HepG2 (cell line): ENCODE measurements around the gene RNASE13. TPM values are rescaled to one million over a fixed set of nuclear protein-coding genes. Genes with fewer than 3 reads are reported as not detected.
A peak's percentile ranks its signal among the peaks of the same experiment; 100 is the strongest.

Experiments used
- AKAP8 ChIP-seq: sonication (generic); formaldehyde crosslinking; IDR thresholded peaks from 2 replicates; pipeline ENCODE4 v1.5.1; 2020; ENCODE audit warnings: mild to moderate bottlenecking, missing genetic modification reagents
- ARID4A ChIP-seq: sonication (generic); formaldehyde crosslinking; IDR thresholded peaks from 2 replicates; pipeline ENCODE4 v1.5.0; 2020; ENCODE audit warnings: mild to moderate bottlenecking, missing genetic modification reagents, borderline replicate concordance
- BRCA1 ChIP-seq: sonication (generic); formaldehyde crosslinking; IDR thresholded peaks from 2 replicates; pipeline ENCODE4 v1.4.0; 2020; ENCODE audit warnings: missing genetic modification reagents
- KAT8 ChIP-seq: IDR thresholded peaks from 2 replicates; pipeline ENCODE4 v1.6.1; 2016; ENCODE audit warnings: missing genetic modification reagents, missing compliant biosample characterization
- KDM1A ChIP-seq: IDR thresholded peaks from 2 replicates; pipeline ENCODE4 v1.6.1; 2016; ENCODE audit warnings: missing compliant biosample characterization
- KMT2A ChIP-seq: sonication (generic); formaldehyde crosslinking; IDR thresholded peaks from 2 replicates; pipeline ENCODE4 v1.4.0; 2020; ENCODE audit warnings: missing genetic modification reagents
- MED8 ChIP-seq: sonication (generic); formaldehyde crosslinking; IDR thresholded peaks from 2 replicates; pipeline ENCODE4 v1.8.1; 2023; ENCODE audit warnings: mild to moderate bottlenecking, missing genetic modification reagents; ENCODE audit not compliant: insufficient replicate concordance
- RBFOX2 ChIP-seq: fragments of 200-400 bp; formaldehyde crosslinking; IDR thresholded peaks from 2 replicates; pipeline ENCODE4 v1.6.1; 2017; ENCODE audit warnings: low read depth, mild to moderate bottlenecking, low read length
- SNAPC2 ChIP-seq: sonication (generic); formaldehyde crosslinking; IDR thresholded peaks from 2 replicates; pipeline ENCODE4 v1.8.1; 2022; ENCODE audit warnings: mild to moderate bottlenecking, missing genetic modification reagents
- SOX6 ChIP-seq, 2 experiments: fragments of 450-650 bp in 1 of 2; sonication (generic) in 1 of 2; formaldehyde crosslinking in 1 of 2; IDR thresholded peaks; 2 replicates each; pipeline versions ENCODE4 v1.4.0 to v1.6.1; 2017 to 2020; ENCODE audit warnings: antibody characterized with exemption in 1 of 2, mild to moderate bottlenecking in 1 of 2, missing genetic modification reagents in 1 of 2
- SP1 ChIP-seq, 2 experiments: fragments of 450-650 bp in 1 of 2; sonication (generic) in 1 of 2; formaldehyde crosslinking in 1 of 2; IDR thresholded peaks; 2 replicates each; pipeline versions ENCODE4 v1.4.0 to v1.6.1; 2016 to 2020; ENCODE audit warnings: missing genetic modification reagents in 1 of 2
- ZNF441 ChIP-seq: sonication (generic); formaldehyde crosslinking; IDR thresholded peaks from 2 replicates; pipeline ENCODE4 v1.7.0; 2021; ENCODE audit warnings: missing genetic modification reagents, borderline replicate concordance
- ZSCAN22 ChIP-seq: sonication (generic); formaldehyde crosslinking; IDR thresholded peaks from 2 replicates; pipeline ENCODE4 v1.4.0; 2020; ENCODE audit warnings: mild to moderate bottlenecking, missing genetic modification reagents
- polyA plus RNA-seq, 8 experiments: library from polyadenylated mRNA; depleted of rRNA in 3 of 8; stranded (reverse) in 7 of 8; unstranded in 1 of 8; fragments of >200 nt; fragmentation: Illumina TruSeq in 4 of 8; extraction: Trizol in 4 of 8; gene quantifications; 2 replicates each; pipeline versions ENCODE4 v1.2.1 to v1.2.3, GENCODE V29; 2011 to 2016; ENCODE audit warnings: low read depth in 4 of 8, missing spikeins in 1 of 8, mixed read lengths in 1 of 8; ENCODE audit not compliant: insufficient read depth in 1 of 8
- total RNA-seq, 5 experiments: library from RNA; depleted of rRNA; stranded (reverse); fragments of >200 nt; fragmentation: Illumina TruSeq; extraction: Trizol; gene quantifications; 2 replicates each; pipeline ENCODE4 v1.2.3, GENCODE V29; 2016; ENCODE audit warnings: low read depth in 1 of 5
- TF ChIP-seq, protein P1 (sequence below): sonication (generic); formaldehyde crosslinking; IDR thresholded peaks from 2 replicates; pipeline ENCODE4 v1.5.1; 2020; ENCODE audit warnings: mild to moderate bottlenecking, missing genetic modification reagents, moderate library complexity
- TF ChIP-seq, protein P2 (sequence below): sonication (generic); formaldehyde crosslinking; IDR thresholded peaks from 2 replicates; pipeline ENCODE4 v1.4.0; 2020; ENCODE audit warnings: missing genetic modification reagents

Gene RNASE13
- total and polyA plus RNA-seq, 2 of the 13 experiments (the other 11 are each of a cell fraction or from before 2014, with no cell fraction given) = 1.0 TPM; not detected in 1

- TF ChIP-seq ARID4A (peak; percentile 76; the same call in 1 of the 2 replicates), MED8 (CRISPR knock-in tag) (peak; percentile 73), AKAP8 (CRISPR knock-in tag) (no peak), SOX6 (IDR thresholded peaks at IDR 0.05) (no peak), SOX6 (CRISPR knock-in tag; IDR thresholded peaks at IDR 0.05) (peak; percentile 89), ZSCAN22 (CRISPR knock-in tag) (peak; percentile 38; the same call in 1 of the 2 replicates), KDM1A (CRISPR knock-in tag) (no peak; the same call in 1 of the 2 replicates), ZNF441 (CRISPR knock-in tag) (peak; percentile 91), SNAPC2 (CRISPR knock-in tag) (no peak), KAT8 (peak; percentile 79), KMT2A (0 out of 2 replicates have a peak, but pooled peaks have one; percentile 39), SP1 (IDR thresholded peaks at IDR 0.05) (no peak), SP1 (CRISPR knock-in tag; IDR thresholded peaks at IDR 0.05) (peak; percentile 34; the same call in 1 of the 2 replicates), RBFOX2 (peak; percentile 63), BRCA1 (CRISPR knock-in tag) (peak; percentile 63; the same call in 1 of the 2 replicates)
- TF ChIP-seq, protein P1, sequence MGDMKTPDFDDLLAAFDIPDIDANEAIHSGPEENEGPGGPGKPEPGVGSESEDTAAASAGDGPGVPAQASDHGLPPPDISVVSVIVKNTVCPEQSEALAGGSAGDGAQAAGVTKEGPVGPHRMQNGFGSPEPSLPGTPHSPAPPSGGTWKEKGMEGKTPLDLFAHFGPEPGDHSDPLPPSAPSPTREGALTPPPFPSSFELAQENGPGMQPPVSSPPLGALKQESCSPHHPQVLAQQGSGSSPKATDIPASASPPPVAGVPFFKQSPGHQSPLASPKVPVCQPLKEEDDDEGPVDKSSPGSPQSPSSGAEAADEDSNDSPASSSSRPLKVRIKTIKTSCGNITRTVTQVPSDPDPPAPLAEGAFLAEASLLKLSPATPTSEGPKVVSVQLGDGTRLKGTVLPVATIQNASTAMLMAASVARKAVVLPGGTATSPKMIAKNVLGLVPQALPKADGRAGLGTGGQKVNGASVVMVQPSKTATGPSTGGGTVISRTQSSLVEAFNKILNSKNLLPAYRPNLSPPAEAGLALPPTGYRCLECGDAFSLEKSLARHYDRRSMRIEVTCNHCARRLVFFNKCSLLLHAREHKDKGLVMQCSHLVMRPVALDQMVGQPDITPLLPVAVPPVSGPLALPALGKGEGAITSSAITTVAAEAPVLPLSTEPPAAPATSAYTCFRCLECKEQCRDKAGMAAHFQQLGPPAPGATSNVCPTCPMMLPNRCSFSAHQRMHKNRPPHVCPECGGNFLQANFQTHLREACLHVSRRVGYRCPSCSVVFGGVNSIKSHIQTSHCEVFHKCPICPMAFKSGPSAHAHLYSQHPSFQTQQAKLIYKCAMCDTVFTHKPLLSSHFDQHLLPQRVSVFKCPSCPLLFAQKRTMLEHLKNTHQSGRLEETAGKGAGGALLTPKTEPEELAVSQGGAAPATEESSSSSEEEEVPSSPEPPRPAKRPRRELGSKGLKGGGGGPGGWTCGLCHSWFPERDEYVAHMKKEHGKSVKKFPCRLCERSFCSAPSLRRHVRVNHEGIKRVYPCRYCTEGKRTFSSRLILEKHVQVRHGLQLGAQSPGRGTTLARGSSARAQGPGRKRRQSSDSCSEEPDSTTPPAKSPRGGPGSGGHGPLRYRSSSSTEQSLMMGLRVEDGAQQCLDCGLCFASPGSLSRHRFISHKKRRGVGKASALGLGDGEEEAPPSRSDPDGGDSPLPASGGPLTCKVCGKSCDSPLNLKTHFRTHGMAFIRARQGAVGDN (CRISPR knock-in tag) = peak; percentile 41; the same call in 1 of the 2 replicates
- TF ChIP-seq, protein P2, sequence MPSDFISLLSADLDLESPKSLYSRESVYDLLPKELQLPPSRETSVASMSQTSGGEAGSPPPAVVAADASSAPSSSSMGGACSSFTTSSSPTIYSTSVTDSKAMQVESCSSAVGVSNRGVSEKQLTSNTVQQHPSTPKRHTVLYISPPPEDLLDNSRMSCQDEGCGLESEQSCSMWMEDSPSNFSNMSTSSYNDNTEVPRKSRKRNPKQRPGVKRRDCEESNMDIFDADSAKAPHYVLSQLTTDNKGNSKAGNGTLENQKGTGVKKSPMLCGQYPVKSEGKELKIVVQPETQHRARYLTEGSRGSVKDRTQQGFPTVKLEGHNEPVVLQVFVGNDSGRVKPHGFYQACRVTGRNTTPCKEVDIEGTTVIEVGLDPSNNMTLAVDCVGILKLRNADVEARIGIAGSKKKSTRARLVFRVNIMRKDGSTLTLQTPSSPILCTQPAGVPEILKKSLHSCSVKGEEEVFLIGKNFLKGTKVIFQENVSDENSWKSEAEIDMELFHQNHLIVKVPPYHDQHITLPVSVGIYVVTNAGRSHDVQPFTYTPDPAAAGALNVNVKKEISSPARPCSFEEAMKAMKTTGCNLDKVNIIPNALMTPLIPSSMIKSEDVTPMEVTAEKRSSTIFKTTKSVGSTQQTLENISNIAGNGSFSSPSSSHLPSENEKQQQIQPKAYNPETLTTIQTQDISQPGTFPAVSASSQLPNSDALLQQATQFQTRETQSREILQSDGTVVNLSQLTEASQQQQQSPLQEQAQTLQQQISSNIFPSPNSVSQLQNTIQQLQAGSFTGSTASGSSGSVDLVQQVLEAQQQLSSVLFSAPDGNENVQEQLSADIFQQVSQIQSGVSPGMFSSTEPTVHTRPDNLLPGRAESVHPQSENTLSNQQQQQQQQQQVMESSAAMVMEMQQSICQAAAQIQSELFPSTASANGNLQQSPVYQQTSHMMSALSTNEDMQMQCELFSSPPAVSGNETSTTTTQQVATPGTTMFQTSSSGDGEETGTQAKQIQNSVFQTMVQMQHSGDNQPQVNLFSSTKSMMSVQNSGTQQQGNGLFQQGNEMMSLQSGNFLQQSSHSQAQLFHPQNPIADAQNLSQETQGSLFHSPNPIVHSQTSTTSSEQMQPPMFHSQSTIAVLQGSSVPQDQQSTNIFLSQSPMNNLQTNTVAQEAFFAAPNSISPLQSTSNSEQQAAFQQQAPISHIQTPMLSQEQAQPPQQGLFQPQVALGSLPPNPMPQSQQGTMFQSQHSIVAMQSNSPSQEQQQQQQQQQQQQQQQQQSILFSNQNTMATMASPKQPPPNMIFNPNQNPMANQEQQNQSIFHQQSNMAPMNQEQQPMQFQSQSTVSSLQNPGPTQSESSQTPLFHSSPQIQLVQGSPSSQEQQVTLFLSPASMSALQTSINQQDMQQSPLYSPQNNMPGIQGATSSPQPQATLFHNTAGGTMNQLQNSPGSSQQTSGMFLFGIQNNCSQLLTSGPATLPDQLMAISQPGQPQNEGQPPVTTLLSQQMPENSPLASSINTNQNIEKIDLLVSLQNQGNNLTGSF = peak; percentile 72; the same call in 1 of the 2 replicates
These were observed 21.0 kb upstream of the RNASE13 start (continued) for GRCh38 chr14:21055432-21056117.
